PFSK-1 (cell line): ENCODE measurements around the gene NKAIN2.

ENCODE experiments used
- POLR2AphosphoS5 ChIP-seq: IDR thresholded peaks from 2 replicates; pipeline ENCODE4 v1.6.1; 2012; ENCODE audit warnings: low read depth, mild to moderate bottlenecking, control low read depth, low read length, moderate library complexity
- REST ChIP-seq, 2 experiments: IDR thresholded peaks; 2 replicates each; pipeline versions ENCODE4 v1.6.1 to v1.8.0; 2011 to 2012; ENCODE audit warnings: low read depth in 2 of 2, low read length in 2 of 2, control low read depth in 1 of 2, inconsistent platforms in 1 of 2, mild to moderate bottlenecking in 1 of 2, moderate library complexity in 1 of 2; ENCODE audit not compliant: insufficient read depth in 1 of 2
- SIN3A ChIP-seq: IDR thresholded peaks from 2 replicates; pipeline ENCODE4 v1.6.1; 2012; ENCODE audit warnings: mild to moderate bottlenecking, low read length, moderate library complexity, borderline replicate concordance; ENCODE audit not compliant: insufficient read depth
- TAF1 ChIP-seq: IDR thresholded peaks from 2 replicates; pipeline ENCODE4 v1.6.1; 2012; ENCODE audit warnings: low read length, control low read depth, borderline replicate concordance; ENCODE audit not compliant: insufficient read depth

GRCh38 chr6:123869334-123869733 lies 65.7 kb downstream of the NKAIN2 start:
- TF ChIP-seq TAF1 (no peak), POLR2AphosphoS5 (no peak), SIN3A (no peak), REST (IDR thresholded peaks at IDR 0.05; ENCODE audit: insufficient read depth in 1 of 2, low read depth in 2 of 2, low read length in 2 of 2) (no peak)
